Astrocyte of the hippocampus (primary cell): ENCODE data around the gene ITGA3.

Source experiments
- DNase-seq: peaks from one replicate; pipeline ENCODE4 v3.0.0; 2011; ENCODE audit warnings: low read depth, low spot score

ITGA3 gene

GRCh38 chr17:50128441-50129352 lies 72.8 kb downstream of the ITGA3 start:
- peak; percentile 62 for DNase-seq

DNA sequence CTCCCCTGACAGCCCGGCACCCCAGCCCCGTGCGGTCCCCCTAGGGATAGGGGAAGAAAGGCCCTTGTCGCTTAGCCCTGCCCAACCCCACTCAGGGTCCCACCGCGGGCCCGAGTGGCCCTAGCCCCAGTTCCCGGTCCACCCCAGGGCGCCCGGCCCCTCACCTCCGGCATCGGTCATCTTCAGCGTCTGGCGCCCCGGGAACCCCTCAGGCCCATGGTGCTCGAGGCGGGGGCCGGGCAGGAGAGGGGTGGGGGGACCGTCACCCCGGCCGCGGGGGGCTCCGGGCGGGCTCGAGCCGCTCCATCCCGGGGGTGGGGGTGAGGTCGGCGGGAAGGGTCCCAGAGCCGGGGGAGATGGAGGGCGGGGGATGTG lies 73.4 kb downstream of the ITGA3 start:
- DNase-seq = no peak

DNA sequence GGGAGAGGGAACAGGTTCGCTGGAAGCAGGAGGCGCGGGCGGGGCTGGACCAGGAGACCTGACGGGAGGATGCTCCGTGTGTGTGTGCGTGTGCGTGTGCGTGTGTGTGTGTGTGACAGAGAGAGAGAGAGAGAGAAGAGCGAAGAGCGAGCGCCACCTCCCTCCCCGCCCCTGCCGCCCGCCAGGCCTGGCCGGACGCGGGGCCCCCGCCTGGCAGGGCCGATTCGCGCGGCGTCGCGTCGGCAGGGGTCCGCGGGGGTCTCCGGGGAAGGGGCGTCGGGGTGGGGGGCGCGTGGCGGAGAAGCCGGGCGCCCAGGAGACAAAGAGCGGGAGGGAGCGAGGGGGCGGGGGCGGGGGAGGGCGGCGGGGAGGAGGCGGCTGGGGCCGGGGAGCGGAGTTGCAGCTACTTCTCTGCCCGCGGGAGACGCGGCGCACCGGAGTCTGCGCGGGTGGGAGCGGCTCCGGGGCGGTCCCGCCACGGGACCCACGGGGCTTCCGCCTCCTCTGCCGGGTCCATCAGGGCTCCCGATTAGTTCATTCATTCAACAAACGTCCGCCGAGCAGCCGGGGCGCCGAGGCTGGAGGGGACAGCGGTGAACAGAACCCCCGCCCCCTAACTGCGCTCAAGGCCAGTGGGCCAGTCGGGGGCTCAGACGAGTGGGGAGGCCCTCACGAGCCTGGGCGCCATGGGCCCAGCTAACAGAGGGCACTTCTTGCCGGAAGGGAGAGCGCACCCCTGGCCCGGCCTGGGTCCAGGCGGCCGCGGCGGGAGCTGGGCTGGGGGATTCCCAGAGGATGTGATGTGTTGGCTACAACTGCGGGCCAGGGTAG lies 74.0 kb downstream of the ITGA3 start, which contains the start of gene SAMD14:
Gene SAMD14 (minus strand): TSS at position 433 of the 831 bp plus-strand sequence. CDS start 5,201 bp downstream, outside the sequence.
- DNase-seq = peak; percentile 62

- DNase-seq = no peak
Measured at GRCh38 chr17:50130559-50131305, 74.8 kb downstream of the ITGA3 start.

GRCh38 chr17:50132104-50132794 lies 76.3 kb downstream of the ITGA3 start:
- DNase-seq = no peak

DNA sequence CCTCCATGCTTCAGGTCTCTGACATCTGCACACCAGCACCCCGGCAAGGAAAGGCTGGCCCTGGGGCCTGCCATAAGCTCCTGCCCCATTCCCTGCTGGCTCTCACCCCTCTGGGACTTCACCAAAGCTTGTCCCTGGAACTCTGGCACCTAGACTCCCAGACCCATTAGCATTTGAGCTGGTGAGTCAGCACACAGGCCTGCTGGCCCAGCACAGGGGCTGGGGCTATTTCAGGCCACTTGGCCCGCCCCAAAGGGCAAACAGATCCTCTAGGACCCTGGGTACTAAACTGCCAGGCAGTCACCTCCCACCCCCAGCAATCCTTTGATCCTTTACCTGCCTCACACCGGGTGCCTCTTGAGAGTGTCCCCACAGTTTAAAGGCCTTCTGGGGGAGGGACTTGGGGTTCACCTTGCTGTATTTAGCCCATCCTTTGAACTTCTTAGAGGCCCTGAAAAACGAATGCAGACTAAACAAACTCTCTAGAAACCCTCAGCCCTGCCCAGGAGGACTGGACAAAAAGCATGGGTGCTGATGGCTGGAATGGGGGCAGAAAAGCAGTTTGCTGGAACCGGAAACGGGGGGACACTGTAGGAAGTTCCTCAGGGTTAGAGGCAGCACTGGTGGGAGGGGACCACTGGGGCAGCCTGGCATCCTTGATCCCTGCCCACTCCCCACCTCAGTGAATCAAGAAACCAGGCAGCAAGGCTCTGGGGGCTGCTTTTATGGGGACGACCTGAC lies 77.3 kb downstream of the ITGA3 start:
- peak; percentile 86 for DNase-seq

- no peak for DNase-seq
Measured at GRCh38 chr17:50133769-50134099, 77.8 kb downstream of the ITGA3 start.

GRCh38 chr17:50134206-50135110 lies 78.5 kb downstream of the ITGA3 start:
- no peak for DNase-seq

GRCh38 chr17:50135316-50136095 lies 79.6 kb downstream of the ITGA3 start:
- no peak for DNase-seq

DNA sequence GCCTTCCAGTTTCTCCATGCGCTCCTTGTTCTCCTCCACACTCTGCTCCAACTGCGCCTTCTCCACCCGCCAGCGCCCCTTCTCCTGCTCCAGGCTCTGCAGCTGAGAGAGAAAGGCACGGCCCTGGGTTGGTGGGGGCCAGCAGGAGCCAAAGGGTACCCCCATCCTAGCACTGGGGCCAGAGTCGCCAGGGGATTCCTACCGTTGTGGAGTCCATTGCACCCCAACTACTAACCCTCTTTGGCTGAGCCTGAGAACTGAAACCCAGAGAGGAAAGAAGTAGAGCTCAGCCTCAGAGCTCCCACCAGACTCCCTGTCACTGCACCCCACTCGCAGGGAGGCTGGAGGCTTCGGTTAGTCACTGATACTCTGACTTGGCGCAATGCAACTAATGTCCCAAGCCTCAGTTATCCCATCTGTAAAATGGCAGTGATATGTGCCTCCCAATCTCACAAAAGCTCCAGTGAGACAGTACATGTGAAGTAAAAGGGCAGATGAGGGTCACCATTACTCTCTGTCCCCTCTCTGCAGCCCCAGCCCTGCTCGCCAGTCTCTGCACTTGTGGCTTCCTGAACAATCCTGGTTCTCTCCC lies 80.3 kb downstream of the ITGA3 start:
- DNase-seq = no peak

- DNase-seq = no peak
Measured at GRCh38 chr17:50137042-50137441, 81.1 kb downstream of the ITGA3 start.

DNA sequence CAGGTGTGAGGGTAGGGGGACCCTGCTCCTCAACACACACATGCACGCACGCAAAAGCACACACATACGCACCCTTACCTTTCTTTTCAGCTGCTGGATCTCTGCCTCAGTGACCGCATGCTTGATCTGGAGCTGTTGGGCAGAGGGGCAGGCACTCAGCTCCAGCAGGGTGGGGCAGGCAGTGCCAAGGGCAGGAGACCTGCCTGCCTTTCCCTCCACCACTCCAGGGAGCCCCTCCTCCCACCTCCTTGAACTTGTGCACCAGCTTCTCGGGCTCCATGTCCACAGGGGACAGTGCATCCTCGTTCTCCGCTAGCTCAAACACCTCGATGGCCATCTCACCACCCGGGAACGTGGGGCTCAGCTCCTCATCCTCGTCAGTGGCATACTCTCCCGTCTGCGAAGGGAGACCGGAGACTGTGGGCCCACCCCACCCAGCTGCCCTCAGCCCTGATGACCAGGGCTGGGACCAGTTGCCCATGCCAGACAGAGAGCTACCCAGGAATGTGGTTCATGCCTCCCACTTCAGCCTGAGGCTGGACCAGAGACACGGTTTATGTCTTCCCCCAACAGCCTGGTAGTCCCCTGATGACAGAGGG lies 83.4 kb downstream of the ITGA3 start:
- no peak for DNase-seq
